SK-N-SH treated with all-trans-retinoic acid at 6 μM for 48 hours (cell line): ENCODE data around the gene BAG3.

Experiments
- ATAC-seq: fragments of 200-7000 bp; cut with Tn5 transposase; 3 replicates; pipeline ENCODE4 v1.9.1; 2020; ENCODE audit warnings: mild to moderate bottlenecking, moderate library complexity
- ARNTL ChIP-seq: fragments of 450-650 bp; formaldehyde crosslinking; IDR thresholded peaks from 2 replicates; pipeline ENCODE4 v1.5.0; 2020; ENCODE audit warnings: low read depth, mild to moderate bottlenecking, moderate library complexity, borderline replicate concordance
- BACH2 ChIP-seq: fragments of 250-450 bp; sonication (Bioruptor Pico); IDR thresholded peaks from 2 replicates; pipeline ENCODE4 v1.9.0; 2021; ENCODE audit warnings: mild to moderate bottlenecking, borderline replicate concordance
- ESRRG ChIP-seq: fragments of 250-450 bp; sonication (Bioruptor Pico); IDR thresholded peaks from 2 replicates; pipeline ENCODE4 v1.6.1; 2021; ENCODE audit warnings: mild to moderate bottlenecking
- GLIS3 ChIP-seq: fragments of 250-450 bp; sonication (Bioruptor Pico); IDR thresholded peaks from 2 replicates; pipeline ENCODE4 v1.5.0; 2020; ENCODE audit warnings: mild to moderate bottlenecking, moderate library complexity
- ISL1 ChIP-seq: fragments of 250-450 bp; sonication (Bioruptor Pico); IDR thresholded peaks from 2 replicates; pipeline ENCODE4 v2.1.2; 2022; ENCODE audit warnings: mild to moderate bottlenecking, moderate library complexity
- OSR1 ChIP-seq: fragments of 250-450 bp; sonication (Bioruptor Pico); IDR thresholded peaks from 2 replicates; pipeline ENCODE4 v1.8.0; 2022; ENCODE audit warnings: moderate library complexity, mild to moderate bottlenecking, inconsistent platforms
- PATZ1 ChIP-seq: fragments of 250-450 bp; sonication (Bioruptor Pico); IDR thresholded peaks from 2 replicates; pipeline ENCODE4 v1.8.0; 2020; ENCODE audit warnings: mild to moderate bottlenecking, moderate library complexity, borderline replicate concordance
- POU6F1 ChIP-seq: fragments of 250-450 bp; sonication (Bioruptor Pico); IDR thresholded peaks from 2 replicates; pipeline ENCODE4 v1.8.0; 2021; ENCODE audit warnings: low read depth, mild to moderate bottlenecking, moderate library complexity, borderline replicate concordance
- PPARA ChIP-seq: fragments of 250-450 bp; sonication (Bioruptor Pico); IDR thresholded peaks from 2 replicates; pipeline ENCODE4 v1.5.0; 2020; ENCODE audit warnings: mild to moderate bottlenecking, borderline replicate concordance
- RARB ChIP-seq: fragments of 250-450 bp; sonication (Bioruptor Pico); IDR thresholded peaks from 2 replicates; pipeline ENCODE4 v1.8.0; 2021; ENCODE audit warnings: mild to moderate bottlenecking, moderate library complexity
- SNAI2 ChIP-seq: fragments of 250-450 bp; sonication (Bioruptor Pico); IDR thresholded peaks from 2 replicates; pipeline ENCODE4 v1.5.0; 2020; ENCODE audit warnings: mild to moderate bottlenecking, moderate library complexity
- TCF4 ChIP-seq: fragments of 250-450 bp; sonication (Bioruptor Pico); IDR thresholded peaks from 2 replicates; pipeline ENCODE4 v1.8.0; 2021; ENCODE audit warnings: mild to moderate bottlenecking, moderate library complexity, borderline replicate concordance
- TOX ChIP-seq: fragments of 250-450 bp; sonication (Bioruptor Pico); IDR thresholded peaks from 2 replicates; pipeline ENCODE4 v1.8.0; 2021; ENCODE audit warnings: mild to moderate bottlenecking, moderate library complexity, borderline replicate concordance
- TSHZ2 ChIP-seq: fragments of 250-450 bp; sonication (Bioruptor Pico); IDR thresholded peaks from 2 replicates; pipeline ENCODE4 v1.5.0; 2020; ENCODE audit warnings: mild to moderate bottlenecking, moderate library complexity
- ZFP30 ChIP-seq: fragments of 450-650 bp; formaldehyde crosslinking; IDR thresholded peaks from 2 replicates; pipeline ENCODE4 v1.5.0; 2022; ENCODE audit warnings: mild to moderate bottlenecking, moderate library complexity
- ZNF565 ChIP-seq: fragments of 450-650 bp; formaldehyde crosslinking; conservative IDR thresholded peaks from 2 replicates; pipeline ENCODE4 v1.5.0; 2020; ENCODE audit warnings: low read depth, mild to moderate bottlenecking, moderate library complexity
- ZNF8 ChIP-seq: fragments of 450-650 bp; formaldehyde crosslinking; IDR thresholded peaks from 2 replicates; pipeline ENCODE4 v1.5.0; 2020; ENCODE audit warnings: mild to moderate bottlenecking, moderate library complexity
- TF ChIP-seq, protein P1 (sequence below): fragments of 250-450 bp; sonication (Bioruptor Pico); IDR thresholded peaks from 2 replicates; pipeline ENCODE4 v1.5.1; 2021; ENCODE audit warnings: mild to moderate bottlenecking, moderate library complexity
- TF ChIP-seq, protein P2 (sequence below): fragments of 250-450 bp; sonication (Bioruptor Pico); IDR thresholded peaks from 2 replicates; pipeline ENCODE4 v1.5.1; 2020; ENCODE audit warnings: low read depth, mild to moderate bottlenecking, moderate library complexity

The BAG3 gene

DNA sequence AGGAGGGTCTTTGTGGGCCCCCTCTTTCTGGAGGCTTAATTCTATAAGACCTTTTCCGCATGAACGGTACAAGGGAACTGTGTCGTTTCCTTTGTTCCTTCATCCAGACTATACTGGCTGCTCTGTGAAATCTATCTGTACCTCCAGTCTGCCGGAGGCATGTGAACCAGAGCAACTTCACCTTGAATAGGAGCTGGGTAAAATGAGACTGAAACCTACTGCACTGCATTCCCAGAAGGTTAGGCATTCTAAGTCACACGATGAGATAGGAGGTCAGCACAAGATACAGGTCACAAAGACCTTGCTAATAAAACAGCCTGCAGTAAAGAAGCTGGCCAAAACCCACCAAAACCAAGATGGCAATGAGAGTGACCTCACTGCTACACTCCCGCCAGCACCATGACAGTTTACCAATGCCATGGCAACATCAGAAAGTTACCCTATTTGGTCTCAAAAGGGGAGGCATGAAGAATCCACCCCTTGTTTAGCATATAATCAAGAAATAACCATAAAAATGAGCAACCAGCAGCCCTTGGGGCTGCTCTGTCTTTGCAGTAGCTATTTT, 37.9 kb downstream of the BAG3 start:
- ATAC-seq = no peak
- TF ChIP-seq BACH2 (CRISPR knock-in tag) = no peak
- no peak for TF ChIP-seq ZNF565 (CRISPR knock-in tag)
- TF ChIP-seq GLIS3 (CRISPR knock-in tag) = no peak
- no peak for TF ChIP-seq PPARA
- TF ChIP-seq ZNF8 = no peak
- TF ChIP-seq POU6F1 = no peak

DNA sequence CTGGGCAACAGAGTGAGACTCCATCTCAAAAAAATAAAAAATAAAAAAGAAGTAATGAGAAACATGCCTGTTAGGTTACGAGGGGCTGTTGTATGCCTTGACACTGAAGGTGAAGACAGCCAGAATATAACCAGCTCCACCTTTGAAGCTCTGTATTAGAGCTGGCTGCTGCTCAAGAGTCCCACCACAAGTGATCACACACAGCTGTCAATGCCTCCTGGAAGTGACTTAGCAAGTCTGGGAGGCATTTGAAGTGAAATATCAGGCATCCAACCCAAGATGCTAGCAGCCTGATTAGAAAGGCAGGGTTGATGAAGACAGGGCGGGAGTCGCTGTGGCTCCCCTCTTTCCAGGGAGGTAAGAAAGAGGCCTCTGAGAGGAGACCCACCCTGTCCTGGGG, 40.5 kb downstream of the BAG3 start:
- no peak for ATAC-seq
- no peak for TF ChIP-seq ZNF565 (CRISPR knock-in tag)
- no peak for TF ChIP-seq ISL1
- TF ChIP-seq ZFP30 (CRISPR knock-in tag) = no peak
- TF ChIP-seq, protein P1, sequence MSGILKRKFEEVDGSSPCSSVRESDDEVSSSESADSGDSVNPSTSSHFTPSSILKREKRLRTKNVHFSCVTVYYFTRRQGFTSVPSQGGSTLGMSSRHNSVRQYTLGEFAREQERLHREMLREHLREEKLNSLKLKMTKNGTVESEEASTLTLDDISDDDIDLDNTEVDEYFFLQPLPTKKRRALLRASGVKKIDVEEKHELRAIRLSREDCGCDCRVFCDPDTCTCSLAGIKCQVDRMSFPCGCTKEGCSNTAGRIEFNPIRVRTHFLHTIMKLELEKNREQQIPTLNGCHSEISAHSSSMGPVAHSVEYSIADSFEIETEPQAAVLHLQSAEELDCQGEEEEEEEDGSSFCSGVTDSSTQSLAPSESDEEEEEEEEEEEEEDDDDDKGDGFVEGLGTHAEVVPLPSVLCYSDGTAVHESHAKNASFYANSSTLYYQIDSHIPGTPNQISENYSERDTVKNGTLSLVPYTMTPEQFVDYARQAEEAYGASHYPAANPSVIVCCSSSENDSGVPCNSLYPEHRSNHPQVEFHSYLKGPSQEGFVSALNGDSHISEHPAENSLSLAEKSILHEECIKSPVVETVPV (CRISPR knock-in tag) = no peak
- no peak for TF ChIP-seq ESRRG
- TF ChIP-seq PPARA = no peak
- TF ChIP-seq, all 23 proteins: peak for 0

- TF ChIP-seq TCF4 (CRISPR knock-in tag) (no peak), PATZ1 (no peak), ARNTL (no peak), TSHZ2 (no peak), SNAI2 (CRISPR knock-in tag) (no peak), ESRRG (no peak), RARB (no peak), PPARA (no peak), ZFP30 (CRISPR knock-in tag) (no peak), GLIS3 (CRISPR knock-in tag) (no peak), POU6F1 (no peak), OSR1 (CRISPR knock-in tag) (no peak), ISL1 (no peak), ZNF565 (CRISPR knock-in tag) (no peak), TOX (CRISPR knock-in tag) (no peak), ZNF8 (no peak)
- TF ChIP-seq, protein P1 (CRISPR knock-in tag) = no peak
- TF ChIP-seq, protein P2, sequence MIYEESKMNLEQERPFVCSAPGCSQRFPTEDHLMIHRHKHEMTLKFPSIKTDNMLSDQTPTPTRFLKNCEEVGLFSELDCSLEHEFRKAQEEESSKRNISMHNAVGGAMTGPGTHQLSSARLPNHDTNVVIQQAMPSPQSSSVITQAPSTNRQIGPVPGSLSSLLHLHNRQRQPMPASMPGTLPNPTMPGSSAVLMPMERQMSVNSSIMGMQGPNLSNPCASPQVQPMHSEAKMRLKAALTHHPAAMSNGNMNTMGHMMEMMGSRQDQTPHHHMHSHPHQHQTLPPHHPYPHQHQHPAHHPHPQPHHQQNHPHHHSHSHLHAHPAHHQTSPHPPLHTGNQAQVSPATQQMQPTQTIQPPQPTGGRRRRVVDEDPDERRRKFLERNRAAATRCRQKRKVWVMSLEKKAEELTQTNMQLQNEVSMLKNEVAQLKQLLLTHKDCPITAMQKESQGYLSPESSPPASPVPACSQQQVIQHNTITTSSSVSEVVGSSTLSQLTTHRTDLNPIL = no peak
- ATAC-seq = no peak
These were observed 42.2 kb downstream of the BAG3 start for GRCh38 chr10:119693262-119693957.
